Activated CD8-positive, alpha-beta memory T cell treated with anti-CD3 and anti-CD28 coated beads, Interleukin-2, amount 50 U/mL, for 24 hours (primary cell): ENCODE measurements around the gene GPSM1.
"Not testable (repeated sequence)": the region's sequence is repeated elsewhere in the genome, so short reads cannot be mapped to it uniquely, and the experiment has no call there.

ENCODE experiments used
- DNase-seq: peaks from one replicate; pipeline ENCODE4 v3.0.0-alpha.2; 2020; ENCODE audit errors: extremely low read depth

Gene GPSM1

GRCh38 chr9:136345281-136346156 lies 18.2 kb downstream of the GPSM1 start:
- no peak for DNase-seq

- DNase-seq: no peak
These were observed 18.8 kb downstream of the GPSM1 start for GRCh38 chr9:136346157-136346481.

GRCh38 chr9:136346927-136347465 lies 19.7 kb downstream of the GPSM1 start:
- DNase-seq: no peak

GRCh38 chr9:136347472-136348256 lies 20.3 kb downstream of the GPSM1 start:
- no peak for DNase-seq

- no peak for DNase-seq
These were observed 21.4 kb downstream of the GPSM1 start for GRCh38 chr9:136348691-136349090.

DNA sequence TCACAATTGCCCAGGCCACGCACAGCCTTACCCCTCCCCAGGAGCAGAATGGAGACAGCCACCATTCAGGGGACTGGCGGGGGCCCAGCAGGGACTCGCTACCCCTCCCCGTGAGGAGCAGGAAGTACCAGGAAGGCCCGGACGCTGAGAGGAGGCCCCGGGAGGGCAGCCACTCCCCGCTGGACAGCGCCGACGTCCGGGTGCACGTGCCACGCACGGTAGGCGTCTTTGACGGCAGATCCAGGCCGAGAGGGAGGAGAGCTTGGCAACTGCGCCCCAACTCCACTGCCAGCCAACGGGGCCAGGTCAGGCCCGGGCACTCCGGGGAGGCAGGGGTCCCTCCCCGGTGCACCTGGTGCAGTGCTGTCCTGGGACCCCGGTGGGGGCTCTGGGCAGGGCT lies 22.2 kb downstream of the GPSM1 start:
- no peak for DNase-seq

DNA sequence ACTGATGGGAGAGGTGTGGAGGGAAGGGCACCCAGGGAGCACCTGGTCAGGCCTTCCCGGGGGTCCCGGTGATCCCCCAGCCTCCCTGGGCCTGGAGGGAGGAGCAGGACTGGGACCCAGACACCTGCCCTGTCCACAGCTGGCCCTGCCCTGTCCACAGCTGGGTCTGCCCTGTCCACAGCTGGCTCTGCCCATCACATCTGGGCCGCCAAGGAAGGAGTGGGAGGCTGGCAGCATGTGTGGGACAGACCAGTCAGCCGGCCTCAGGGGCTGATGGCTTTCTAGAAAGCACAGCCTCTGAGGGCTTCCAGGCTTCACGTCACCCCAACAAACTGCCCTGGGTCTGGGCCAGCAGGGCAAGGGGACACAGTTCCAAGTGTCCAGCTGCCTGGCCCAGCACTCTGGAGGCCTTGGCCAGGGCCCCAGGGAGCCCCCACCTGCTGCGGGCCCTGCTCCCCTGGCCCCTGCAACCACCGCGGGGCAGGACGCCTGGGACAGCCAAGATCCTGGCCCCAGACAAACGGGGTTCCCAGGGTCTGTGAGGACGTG lies 24.0 kb downstream of the GPSM1 start:
- no peak for DNase-seq

- DNase-seq: not testable (repeated sequence)
These were observed 24.5 kb downstream of the GPSM1 start for GRCh38 chr9:136351868-136352267.

GRCh38 chr9:136352682-136353081 lies 25.3 kb downstream of the GPSM1 start:
- DNase-seq: no peak

- DNase-seq: no peak
These were observed 25.7 kb downstream of the GPSM1 start for GRCh38 chr9:136353088-136353487.

DNA sequence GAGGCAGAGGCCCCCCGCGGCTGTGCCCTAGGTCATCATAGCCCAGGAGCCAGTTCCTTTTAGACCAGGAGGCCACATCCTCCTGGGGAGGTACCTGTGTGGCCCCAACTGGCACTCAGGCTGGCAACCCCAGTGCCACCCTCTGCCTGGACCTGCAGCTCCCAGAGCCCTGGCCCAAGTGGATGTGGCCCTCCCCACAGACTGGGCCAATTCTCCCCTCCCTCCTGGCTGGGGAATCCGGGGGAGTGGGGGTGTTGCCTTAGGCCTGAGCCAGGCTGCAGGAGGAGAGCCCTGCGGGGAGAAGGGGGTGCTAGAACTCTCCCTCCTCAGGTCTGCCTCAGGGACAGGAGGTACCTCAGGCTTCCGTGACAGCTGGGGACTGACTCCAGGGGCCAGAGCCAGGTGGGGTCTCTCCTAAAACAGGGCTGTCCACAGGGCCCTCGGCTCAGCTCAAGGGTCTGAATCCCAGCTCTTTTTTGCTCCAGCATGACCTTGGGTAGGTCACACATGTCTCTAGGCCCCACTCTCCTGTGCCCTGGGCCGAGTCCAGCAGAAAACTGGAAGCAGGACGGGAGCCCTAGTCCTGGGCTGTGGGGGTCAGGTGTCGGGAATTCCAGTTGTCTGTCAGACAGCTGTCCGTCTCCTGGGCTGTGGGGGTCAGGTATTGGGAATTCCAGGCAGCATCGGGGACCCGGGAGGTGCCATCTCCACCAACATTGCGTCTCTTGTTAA lies 26.6 kb downstream of the GPSM1 start:
- no peak for DNase-seq

DNA sequence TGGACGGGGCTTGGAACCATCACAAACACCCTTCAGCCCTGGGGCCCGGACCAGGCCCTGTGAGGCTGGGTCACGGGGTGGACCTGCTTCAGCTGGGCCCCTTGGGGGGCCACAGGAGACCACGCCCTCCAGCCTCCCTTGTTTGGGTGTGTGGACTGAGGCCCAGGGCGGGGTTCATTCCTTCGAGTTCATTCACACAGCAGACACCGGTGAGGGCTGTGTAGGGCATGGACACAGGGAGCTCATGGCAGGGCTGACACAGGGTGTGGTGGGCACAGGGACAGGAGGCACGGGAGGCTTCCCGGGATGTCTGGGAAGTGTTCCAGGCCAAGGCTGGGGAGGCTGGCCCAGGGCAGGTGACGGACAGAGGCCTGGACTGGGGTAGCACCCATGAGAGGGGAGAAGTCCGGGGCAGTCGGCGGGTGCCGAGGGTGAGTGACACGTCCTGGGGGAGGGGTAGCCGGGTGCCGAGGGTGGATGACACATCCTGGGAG lies 27.3 kb downstream of the GPSM1 start:
- DNase-seq: no peak

GRCh38 chr9:136355616-136356557 lies 28.5 kb downstream of the GPSM1 start:
- no peak for DNase-seq

DNA sequence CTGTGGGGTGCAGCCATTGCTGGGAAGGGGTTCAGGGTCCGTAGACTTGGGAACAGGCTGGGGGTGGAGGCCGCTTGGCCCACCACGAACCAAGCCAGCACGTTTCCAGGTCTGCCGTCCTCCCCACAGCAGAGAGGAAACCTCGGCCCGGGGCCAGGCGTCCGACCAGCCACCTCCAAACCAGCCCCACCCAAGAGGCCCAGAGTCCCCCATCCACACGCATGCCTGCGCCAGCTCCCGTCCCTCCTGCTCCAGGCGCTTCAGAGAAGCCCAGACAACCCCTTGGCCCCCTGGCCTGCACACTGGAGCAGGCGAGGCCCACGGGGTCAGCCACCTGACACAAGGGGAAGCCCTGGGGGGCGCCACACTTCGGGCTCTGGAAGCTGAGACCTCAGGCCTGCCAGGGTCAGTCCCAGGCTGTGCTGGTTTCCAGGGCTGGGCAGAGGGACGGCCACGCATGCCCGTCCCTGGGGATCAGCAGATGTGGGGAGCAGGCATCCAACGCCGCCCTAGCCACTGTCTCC lies 29.9 kb downstream of the GPSM1 start:
- no peak for DNase-seq

DNA sequence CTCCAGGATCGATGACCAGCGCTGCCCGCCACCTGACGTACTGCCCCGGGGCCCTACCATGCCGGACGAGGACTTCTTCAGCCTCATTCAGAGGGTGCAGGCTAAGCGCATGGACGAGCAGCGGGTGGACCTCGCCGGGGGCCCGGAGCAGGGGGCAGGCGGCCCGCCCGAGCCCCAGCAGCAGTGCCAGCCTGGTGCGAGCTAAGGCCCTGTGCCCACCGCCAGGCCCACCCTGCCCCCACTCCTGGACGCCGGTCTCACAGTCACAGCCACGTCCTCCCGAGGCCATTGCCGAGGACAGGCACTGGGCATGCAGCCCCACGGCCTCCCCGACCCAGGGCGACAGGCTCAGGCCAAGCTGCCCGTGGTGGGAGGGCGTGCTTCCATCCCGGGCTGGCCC lies 30.7 kb downstream of the GPSM1 start:
- DNase-seq: no peak

- DNase-seq: no peak
These were observed 31.5 kb downstream of the GPSM1 start for GRCh38 chr9:136358888-136359287.

- no peak for DNase-seq
These were observed 32.7 kb downstream of the GPSM1 start for GRCh38 chr9:136359774-136360718.

DNA sequence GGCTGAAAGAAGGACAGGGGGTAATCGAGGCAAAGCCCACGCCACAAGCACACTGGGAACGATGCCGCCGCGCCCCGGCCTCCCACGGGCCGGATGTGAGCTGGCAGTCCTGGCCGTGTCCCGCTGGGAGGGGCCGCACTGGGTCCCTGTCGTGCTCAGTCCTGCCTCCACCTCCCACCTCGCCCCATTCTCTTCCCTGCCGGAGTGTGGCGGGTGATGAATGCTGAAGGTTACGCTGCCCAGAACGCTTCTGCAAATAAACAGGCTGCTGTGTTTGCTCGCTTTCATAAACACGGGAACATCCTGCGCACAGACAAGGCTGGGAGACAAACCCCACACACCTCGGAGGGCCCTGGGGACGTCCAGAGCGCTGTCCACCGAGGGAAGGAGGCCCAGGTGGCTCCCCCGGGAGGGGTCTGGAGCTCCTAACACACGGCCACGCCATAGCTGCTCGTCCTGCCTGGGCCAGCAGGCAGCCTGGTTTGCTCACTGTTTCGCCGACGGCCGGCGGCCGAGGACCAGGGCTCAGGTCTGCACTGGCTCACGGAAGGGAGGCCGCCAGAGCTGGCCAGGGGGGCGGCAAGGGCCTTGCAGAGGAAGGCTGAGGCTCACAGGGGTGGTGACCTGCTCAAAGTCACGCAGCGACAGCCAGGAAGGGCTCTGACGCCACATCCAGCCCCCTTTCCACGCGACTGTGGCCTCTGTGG lies 33.9 kb downstream of the GPSM1 start:
- DNase-seq: no peak
